Hypothalamus (tissue), 51 donors: ENCODE measurements around the gene SAMD4B.
"Not testable (repeated sequence)": the region's sequence is repeated elsewhere in the genome, so short reads cannot be mapped to it uniquely, and the experiment has no call there.

Source experiments
- DNase-seq, 51 donors: peaks; one replicate each; lab custom pipeline; 2025; lab: John Stamatoyannopoulos, UW

The SAMD4B gene

GRCh38 chr19:39362682-39363657 is 20.7 kb downstream of the SAMD4B start:
- no peak for DNase-seq

- peak in 45 of 51 donors; percentile 13 to 93 (median 73) for DNase-seq
Observed at GRCh38 chr19:39363901-39364457, 21.8 kb downstream of the SAMD4B start.

- no peak for DNase-seq
Observed at GRCh38 chr19:39365531-39365930, 23.3 kb downstream of the SAMD4B start.

GRCh38 chr19:39369200-39369599 is 27.0 kb downstream of the SAMD4B start:
- DNase-seq = no peak

GRCh38 chr19:39370735-39371134 is 28.5 kb downstream of the SAMD4B start:
- DNase-seq = no peak

- peak in 36 of 51 donors; percentile 13 to 75 (median 49) for DNase-seq
Observed at GRCh38 chr19:39372047-39372802, 30.0 kb downstream of the SAMD4B start.

- DNase-seq = peak in 7 of 51 donors; percentile 11 to 48 (median 33)
Observed at GRCh38 chr19:39372941-39373340, 30.7 kb downstream of the SAMD4B start.

GRCh38 chr19:39375929-39376328 is 33.7 kb downstream of the SAMD4B start:
- no peak for DNase-seq

- no peak for DNase-seq
Observed at GRCh38 chr19:39377373-39378362, 35.4 kb downstream of the SAMD4B start.

GRCh38 chr19:39379366-39379765 is 37.1 kb downstream of the SAMD4B start:
- not testable (repeated sequence) for DNase-seq

- DNase-seq = peak in 8 of 51 donors; percentile 8 to 30 (median 16)
Observed at GRCh38 chr19:39379865-39380396, 37.7 kb downstream of the SAMD4B start.

GRCh38 chr19:39380521-39381502 is 38.6 kb downstream of the SAMD4B start:
- no peak for DNase-seq

GRCh38 chr19:39381910-39382611 is 39.8 kb downstream of the SAMD4B start:
- no peak for DNase-seq

GRCh38 chr19:39382991-39383828 is 41.0 kb downstream of the SAMD4B start:
- no peak for DNase-seq

GRCh38 chr19:39384839-39385568 is 42.8 kb downstream of the SAMD4B start:
- DNase-seq = no peak
